ENCODE results near the gene MFAP5. TPM values are rescaled to one million over a fixed set of nuclear protein-coding genes. Genes with fewer than 3 reads are reported as not detected.
"Not testable (repeated sequence)": the region's sequence is repeated elsewhere in the genome, so short reads cannot be mapped to it uniquely, and the experiment has no call there.

MFAP5 gene
- total and polyA plus RNA-seq, 2 of the 4 experiments (the other 2 are of a cell fraction): 0.90 to 1.9 TPM

- H4K20me1 ChIP-seq (ENCODE audit: insufficient read depth, low read length); H3K4me2 ChIP-seq (ENCODE audit: low read depth, low read length); H3K27ac ChIP-seq (ENCODE audit: insufficient read depth, low read length); DNase-seq; H3K56ac ChIP-seq (ENCODE audit: extremely low read depth, insufficient read depth, low read length); H2AK5ac ChIP-seq (ENCODE audit: low read depth, low read length); ATAC-seq (ENCODE audit: low read depth); BruUV-seq (replicated peaks); H2AFZ ChIP-seq (replicated peaks; ENCODE audit: low read length, poor library complexity); in situ Hi-C loops (cut with MboI; ENCODE audit: low sequenced_read_pairs); intact Hi-C loops (cut with micrococcal nuclease); H2BK120ac ChIP-seq (ENCODE audit: low read depth, low read length); CTCF ChIA-PET; H4K8ac ChIP-seq (ENCODE audit: low read depth in 2 of 2, low read length in 2 of 2); H3K4ac ChIP-seq (ENCODE audit: low read depth, low read length); H3K18ac ChIP-seq (ENCODE audit: low read depth, low read length); H3K9ac ChIP-seq (ENCODE audit: low read depth, low read length); H3K9me3 ChIP-seq (ENCODE audit: control insufficient read depth, insufficient read depth, low read length); H3K14ac ChIP-seq (replicated peaks; ENCODE audit: low read depth, low read length); H2BK15ac ChIP-seq (ENCODE audit: low read depth, low read length); H3K23ac ChIP-seq (ENCODE audit: low read depth, low read length); H3K27me3 ChIP-seq (ENCODE audit: control insufficient read depth, insufficient read depth, low read length); H3K36me3 ChIP-seq (ENCODE audit: control insufficient read depth, insufficient read depth, low read length); H3K4me1 ChIP-seq (ENCODE audit: control insufficient read depth, insufficient read depth, low read length); dilution Hi-C loops (cut with HindIII; ENCODE audit: low sequenced_read_pairs, unreplicated experiment); H3K9me1 ChIP-seq (ENCODE audit: insufficient read depth, low read length); H4K5ac ChIP-seq (ENCODE audit: low read depth, low read length); POLR2A ChIA-PET (ENCODE audit: unreplicated experiment); H4K91ac ChIP-seq (ENCODE audit: insufficient read depth, low read depth, low read length); H2BK20ac ChIP-seq (ENCODE audit: low read depth, low read length); H2BK5ac ChIP-seq (ENCODE audit: low read depth, low read length, poor library complexity, severe bottlenecking); H2AK9ac ChIP-seq (replicated peaks; ENCODE audit: low read depth, low read length, poor library complexity); H3K4me3 ChIP-seq (ENCODE audit: insufficient read depth, low read depth, low read length); H3K79me1 ChIP-seq (ENCODE audit: low read depth in 1 of 2, low read length in 2 of 2): not testable (repeated sequence)
- WGBS, 2 experiments (ENCODE audit: extremely low coverage in 2 of 2, insufficient read length in 1 of 2): no CpG with 5 or more reads among the region's 26 CpGs
Measured at GRCh38 chr12:8624750-8625149, 37.9 kb downstream of the MFAP5 start.
